SK-N-MC (cell line): ENCODE results near the gene EFCAB11.

Experiments
- EZH2 ChIP-seq: fragments of 200-600 bp; sonication (generic); IDR thresholded peaks from one replicate; pipeline ENCODE4 v1.6.1; 2017; ENCODE audit warnings: antibody characterized with exemption
- FOXP2 ChIP-seq: optimal IDR thresholded peaks from 2 replicates; pipeline ENCODE3; 2011; ENCODE audit warnings: mild to moderate bottlenecking, moderate library complexity; ENCODE audit not compliant: insufficient read depth; ENCODE audit errors: extremely low read length, control extremely low read depth
- POLR2AphosphoS5 ChIP-seq: IDR thresholded peaks from 2 replicates; pipeline ENCODE4 v1.6.1; 2012; ENCODE audit warnings: mild to moderate bottlenecking, low read depth, low read length, borderline replicate concordance

- no peak for TF ChIP-seq POLR2AphosphoS5
- TF ChIP-seq EZH2, result no peak
- TF ChIP-seq FOXP2, result no peak
Measured at GRCh38 chr14:89844508-89844907, 110.0 kb downstream of the EFCAB11 start.
